ENCODE results near the gene DUS1L.

DNA sequence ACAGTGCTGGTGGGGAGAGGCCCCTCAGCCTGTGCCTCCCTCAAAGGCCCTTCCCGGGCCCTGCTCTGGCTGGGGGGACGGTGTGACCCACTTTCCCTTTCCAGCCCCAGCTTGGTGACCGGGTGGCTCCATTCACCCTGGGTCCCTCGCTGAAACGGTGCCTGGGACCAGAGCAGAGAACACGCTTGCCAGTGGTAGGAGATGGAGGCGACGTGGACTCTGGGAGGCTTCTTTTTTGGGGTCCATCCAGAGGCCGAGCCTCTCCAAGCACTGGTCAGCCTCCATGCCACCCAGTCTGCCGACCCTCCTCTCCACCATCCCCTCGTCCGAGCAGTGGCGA is 50.7 kb downstream of the DUS1L start:
- TF ChIP-seq, protein P1, sequence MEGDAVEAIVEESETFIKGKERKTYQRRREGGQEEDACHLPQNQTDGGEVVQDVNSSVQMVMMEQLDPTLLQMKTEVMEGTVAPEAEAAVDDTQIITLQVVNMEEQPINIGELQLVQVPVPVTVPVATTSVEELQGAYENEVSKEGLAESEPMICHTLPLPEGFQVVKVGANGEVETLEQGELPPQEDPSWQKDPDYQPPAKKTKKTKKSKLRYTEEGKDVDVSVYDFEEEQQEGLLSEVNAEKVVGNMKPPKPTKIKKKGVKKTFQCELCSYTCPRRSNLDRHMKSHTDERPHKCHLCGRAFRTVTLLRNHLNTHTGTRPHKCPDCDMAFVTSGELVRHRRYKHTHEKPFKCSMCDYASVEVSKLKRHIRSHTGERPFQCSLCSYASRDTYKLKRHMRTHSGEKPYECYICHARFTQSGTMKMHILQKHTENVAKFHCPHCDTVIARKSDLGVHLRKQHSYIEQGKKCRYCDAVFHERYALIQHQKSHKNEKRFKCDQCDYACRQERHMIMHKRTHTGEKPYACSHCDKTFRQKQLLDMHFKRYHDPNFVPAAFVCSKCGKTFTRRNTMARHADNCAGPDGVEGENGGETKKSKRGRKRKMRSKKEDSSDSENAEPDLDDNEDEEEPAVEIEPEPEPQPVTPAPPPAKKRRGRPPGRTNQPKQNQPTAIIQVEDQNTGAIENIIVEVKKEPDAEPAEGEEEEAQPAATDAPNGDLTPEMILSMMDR (conservative IDR thresholded peaks at IDR 0.05; ENCODE audit: low read length) = no peak
- no peak for TF ChIP-seq EZH2phosphoT487 (IDR thresholded peaks at IDR 0.05; ENCODE audit: borderline replicate concordance)
